ENCODE measurements around the gene DSTYK.

DNA sequence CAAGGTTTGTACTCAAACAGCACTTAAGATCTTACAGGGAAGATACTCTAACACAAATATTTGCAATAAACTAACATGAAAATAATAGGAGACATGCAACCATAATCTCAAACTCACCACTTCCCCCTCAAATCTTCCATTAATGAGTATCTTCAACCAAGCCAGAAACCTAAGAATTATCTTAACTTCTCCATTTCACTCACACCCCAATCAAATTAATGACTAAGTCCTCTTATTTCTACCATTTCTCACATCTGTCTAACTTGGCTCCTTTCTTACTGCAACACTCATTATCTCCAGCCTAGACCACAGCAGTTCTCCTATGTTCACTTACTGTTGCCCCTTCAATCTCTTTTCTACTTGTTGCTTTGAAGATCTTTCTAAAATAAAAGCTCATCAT, 100.1 kb downstream of the DSTYK start:
- TF ChIP-seq, protein P1, sequence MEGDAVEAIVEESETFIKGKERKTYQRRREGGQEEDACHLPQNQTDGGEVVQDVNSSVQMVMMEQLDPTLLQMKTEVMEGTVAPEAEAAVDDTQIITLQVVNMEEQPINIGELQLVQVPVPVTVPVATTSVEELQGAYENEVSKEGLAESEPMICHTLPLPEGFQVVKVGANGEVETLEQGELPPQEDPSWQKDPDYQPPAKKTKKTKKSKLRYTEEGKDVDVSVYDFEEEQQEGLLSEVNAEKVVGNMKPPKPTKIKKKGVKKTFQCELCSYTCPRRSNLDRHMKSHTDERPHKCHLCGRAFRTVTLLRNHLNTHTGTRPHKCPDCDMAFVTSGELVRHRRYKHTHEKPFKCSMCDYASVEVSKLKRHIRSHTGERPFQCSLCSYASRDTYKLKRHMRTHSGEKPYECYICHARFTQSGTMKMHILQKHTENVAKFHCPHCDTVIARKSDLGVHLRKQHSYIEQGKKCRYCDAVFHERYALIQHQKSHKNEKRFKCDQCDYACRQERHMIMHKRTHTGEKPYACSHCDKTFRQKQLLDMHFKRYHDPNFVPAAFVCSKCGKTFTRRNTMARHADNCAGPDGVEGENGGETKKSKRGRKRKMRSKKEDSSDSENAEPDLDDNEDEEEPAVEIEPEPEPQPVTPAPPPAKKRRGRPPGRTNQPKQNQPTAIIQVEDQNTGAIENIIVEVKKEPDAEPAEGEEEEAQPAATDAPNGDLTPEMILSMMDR (IDR thresholded peaks at IDR 0.05; ENCODE audit: poor library complexity, severe bottlenecking) = no peak
- TF ChIP-seq SMC3 (conservative IDR thresholded peaks at IDR 0.05; ENCODE audit: poor library complexity) = no peak
- TF ChIP-seq POLR2AphosphoS5 (IDR thresholded peaks at IDR 0.05) = no peak
- TF ChIP-seq, protein P2, sequence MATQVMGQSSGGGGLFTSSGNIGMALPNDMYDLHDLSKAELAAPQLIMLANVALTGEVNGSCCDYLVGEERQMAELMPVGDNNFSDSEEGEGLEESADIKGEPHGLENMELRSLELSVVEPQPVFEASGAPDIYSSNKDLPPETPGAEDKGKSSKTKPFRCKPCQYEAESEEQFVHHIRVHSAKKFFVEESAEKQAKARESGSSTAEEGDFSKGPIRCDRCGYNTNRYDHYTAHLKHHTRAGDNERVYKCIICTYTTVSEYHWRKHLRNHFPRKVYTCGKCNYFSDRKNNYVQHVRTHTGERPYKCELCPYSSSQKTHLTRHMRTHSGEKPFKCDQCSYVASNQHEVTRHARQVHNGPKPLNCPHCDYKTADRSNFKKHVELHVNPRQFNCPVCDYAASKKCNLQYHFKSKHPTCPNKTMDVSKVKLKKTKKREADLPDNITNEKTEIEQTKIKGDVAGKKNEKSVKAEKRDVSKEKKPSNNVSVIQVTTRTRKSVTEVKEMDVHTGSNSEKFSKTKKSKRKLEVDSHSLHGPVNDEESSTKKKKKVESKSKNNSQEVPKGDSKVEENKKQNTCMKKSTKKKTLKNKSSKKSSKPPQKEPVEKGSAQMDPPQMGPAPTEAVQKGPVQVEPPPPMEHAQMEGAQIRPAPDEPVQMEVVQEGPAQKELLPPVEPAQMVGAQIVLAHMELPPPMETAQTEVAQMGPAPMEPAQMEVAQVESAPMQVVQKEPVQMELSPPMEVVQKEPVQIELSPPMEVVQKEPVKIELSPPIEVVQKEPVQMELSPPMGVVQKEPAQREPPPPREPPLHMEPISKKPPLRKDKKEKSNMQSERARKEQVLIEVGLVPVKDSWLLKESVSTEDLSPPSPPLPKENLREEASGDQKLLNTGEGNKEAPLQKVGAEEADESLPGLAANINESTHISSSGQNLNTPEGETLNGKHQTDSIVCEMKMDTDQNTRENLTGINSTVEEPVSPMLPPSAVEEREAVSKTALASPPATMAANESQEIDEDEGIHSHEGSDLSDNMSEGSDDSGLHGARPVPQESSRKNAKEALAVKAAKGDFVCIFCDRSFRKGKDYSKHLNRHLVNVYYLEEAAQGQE (IDR thresholded peaks at IDR 0.05; ENCODE audit: borderline replicate concordance) = no peak
- no peak for TF ChIP-seq EP300 (conservative IDR thresholded peaks at IDR 0.05; ENCODE audit: poor library complexity, severe bottlenecking)
- no peak for TF ChIP-seq TAF1 (IDR thresholded peaks at IDR 0.05; ENCODE audit: low read depth)
- TF ChIP-seq RAD21 (conservative IDR thresholded peaks at IDR 0.05) = no peak
- no peak for TF ChIP-seq EZH2 (IDR thresholded peaks at IDR 0.05; ENCODE audit: borderline replicate concordance, insufficient read depth, low read length, poor library complexity, severe bottlenecking)

All from neural cell (in vitro differentiated cells).